ENCODE results near the gene TNFSF8.
A peak's percentile ranks its signal among the peaks of the same experiment; 100 is the strongest.

Gene TNFSF8

GRCh38 chr9:114910541-114910940, 19.9 kb downstream of the TNFSF8 start:
- Histone ChIP-seq H3K27me3 (replicated peaks) (no peaks in the 10 kb centered on the region), H3K4me3 (ENCODE audit: low read depth, low read length) (no peak overlapping the region), H3K36me3 (replicated peaks) (no peaks in the 10 kb centered on the region), H3K27ac (no peak overlapping the region)
- no peak for TF ChIP-seq CTCF (IDR thresholded peaks at IDR 0.05; ENCODE audit: low read depth, low read length, missing control alignments)
- in situ Hi-C loops (cut with HindIII; ENCODE audit: low pct_ligation_motif_present, low sequenced_read_pairs), result loop anchor here (25.0 kb wide), 1 partner anchor 173 kb away; no protein-coding TSS in a partner anchor
- DNase-seq, result no peak

- TF ChIP-seq CTCF (IDR thresholded peaks at IDR 0.05; ENCODE audit: low read depth, low read length, missing control alignments), result no peak
- Histone ChIP-seq H3K27ac (no peak overlapping the region), H3K4me3 (ENCODE audit: low read depth, low read length) (no peak overlapping the region), H3K27me3 (replicated peaks) (no peaks in the 10 kb centered on the region), H3K36me3 (replicated peaks) (no peaks in the 10 kb centered on the region)
- DNase-seq, result no peak
- in situ Hi-C loops (cut with HindIII; ENCODE audit: low pct_ligation_motif_present, low sequenced_read_pairs), result loop anchor here (25.0 kb wide), 1 partner anchor 172 kb away; no protein-coding TSS in a partner anchor
Measured at GRCh38 chr9:114909661-114910060, 20.7 kb downstream of the TNFSF8 start.

GRCh38 chr9:114908805-114909448, 21.5 kb downstream of the TNFSF8 start:
- H3K4me3 ChIP-seq (ENCODE audit: low read depth, low read length), result no peak overlapping the region
- DNase-seq, result no peak
- in situ Hi-C loops (cut with HindIII; ENCODE audit: low pct_ligation_motif_present, low sequenced_read_pairs), result loop anchor here (25.0 kb wide), 1 partner anchor 172 kb away; no protein-coding TSS in a partner anchor
- no peaks in the 10 kb centered on the region for H3K36me3 ChIP-seq (replicated peaks)
- no peak overlapping the region for H3K27ac ChIP-seq
- no peaks in the 10 kb centered on the region for H3K27me3 ChIP-seq (replicated peaks)
- TF ChIP-seq CTCF (IDR thresholded peaks at IDR 0.05; ENCODE audit: low read depth, low read length, missing control alignments), result no peak

GRCh38 chr9:114908104-114908622, 22.2 kb downstream of the TNFSF8 start:
- Histone ChIP-seq H3K27me3 (replicated peaks) (no peaks in the 10 kb centered on the region), H3K36me3 (replicated peaks) (no peaks in the 10 kb centered on the region), H3K27ac (no peak overlapping the region), H3K4me3 (ENCODE audit: low read depth, low read length) (no peak overlapping the region)
- in situ Hi-C loops (cut with HindIII; ENCODE audit: low pct_ligation_motif_present, low sequenced_read_pairs), result loop anchor here (25.0 kb wide), 1 partner anchor 171 kb away; no protein-coding TSS in a partner anchor
- TF ChIP-seq CTCF (IDR thresholded peaks at IDR 0.05; ENCODE audit: low read depth, low read length, missing control alignments), result no peak
- no peak for DNase-seq

- H3K36me3 ChIP-seq (replicated peaks), result no peaks in the 10 kb centered on the region
- no peak for DNase-seq
- in situ Hi-C loops (cut with HindIII; ENCODE audit: low pct_ligation_motif_present, low sequenced_read_pairs), result loop anchor here (25.0 kb wide), 1 partner anchor 170 kb away; no protein-coding TSS in a partner anchor
- no peaks in the 10 kb centered on the region for H3K27me3 ChIP-seq (replicated peaks)
- H3K27ac ChIP-seq, result no peak overlapping the region
- H3K4me3 ChIP-seq (ENCODE audit: low read depth, low read length), result no peak overlapping the region
- peak; percentile 87 for TF ChIP-seq CTCF (IDR thresholded peaks at IDR 0.05; ENCODE audit: low read depth, low read length, missing control alignments)
Measured at GRCh38 chr9:114906922-114907571, 23.3 kb downstream of the TNFSF8 start.

All from brain microvascular endothelial cell (primary cell).